Stimulated activated CD8-positive, alpha-beta memory T cell treated with anti-CD3 and anti-CD28 coated beads, Interleukin-12 subunit alpha, Interleukin-12 subunit beta, amount 100 ng/mL, for 1 hour (primary cell): Measurements from ENCODE around the gene PFN4.
A peak's percentile ranks its signal among the peaks of the same experiment; 100 is the strongest.
"Not testable (repeated sequence)": the region's sequence is repeated elsewhere in the genome, so short reads cannot be mapped to it uniquely, and the experiment has no call there.

Experiments
- DNase-seq: peaks from one replicate; pipeline ENCODE4 v3.0.0-alpha.2; 2020; ENCODE audit warnings: low read depth

The PFN4 gene

GRCh38 chr2:24123195-24123921 lies at the start of gene PFN4, which contains the start of gene FAM228B:
PFN4 (minus strand) TSS chr2:24123334; CDS start chr2:24122535, 799 bp downstream.
FAM228B (plus strand) TSS chr2:24123469; CDS start chr2:24124362, 893 bp downstream.
- peak; percentile 29 for DNase-seq

GRCh38 chr2:24169023-24169422 lies 45.9 kb upstream of the PFN4 start:
- no peak for DNase-seq

GRCh38 chr2:24164416-24164973 lies 41.4 kb upstream of the PFN4 start:
- DNase-seq = no peak

- no peak for DNase-seq
Measured at GRCh38 chr2:24163601-24164000, 40.5 kb upstream of the PFN4 start.

GRCh38 chr2:24163186-24163585 lies 40.1 kb upstream of the PFN4 start:
- no peak for DNase-seq

GRCh38 chr2:24162494-24162893 lies 39.4 kb upstream of the PFN4 start:
- DNase-seq = no peak

GRCh38 chr2:24160761-24161160 lies 37.6 kb upstream of the PFN4 start:
- DNase-seq = no peak

- no peak for DNase-seq
Measured at GRCh38 chr2:24159708-24160107, 36.6 kb upstream of the PFN4 start.

GRCh38 chr2:24158131-24158530 lies 35.0 kb upstream of the PFN4 start:
- DNase-seq = no peak

- no peak for DNase-seq
Measured at GRCh38 chr2:24153478-24153877, 30.3 kb upstream of the PFN4 start.

- DNase-seq = no peak
Measured at GRCh38 chr2:24152413-24153197, 29.5 kb upstream of the PFN4 start.

- no peak for DNase-seq
Measured at GRCh38 chr2:24147364-24147763, 24.2 kb upstream of the PFN4 start.

- DNase-seq = not testable (repeated sequence)
Measured at GRCh38 chr2:24140305-24140704, 17.2 kb upstream of the PFN4 start.

- DNase-seq = no peak
Measured at GRCh38 chr2:24132543-24132942, 9.4 kb upstream of the PFN4 start.

GRCh38 chr2:24125956-24126355 lies 2.8 kb upstream of the PFN4 start:
- no peak for DNase-seq

GRCh38 chr2:24123922-24124580 lies 917 bp upstream of the PFN4 start:
- DNase-seq = no peak

GRCh38 chr2:24122366-24123194 lies 554 bp downstream of the PFN4 start:
- no peak for DNase-seq

- no peak for DNase-seq
Measured at GRCh38 chr2:24121469-24121868, 1.7 kb downstream of the PFN4 start.

- DNase-seq = no peak
Measured at GRCh38 chr2:24121066-24121465, 2.1 kb downstream of the PFN4 start.

- DNase-seq = no peak
Measured at GRCh38 chr2:24117902-24118301, 5.2 kb downstream of the PFN4 start.

- no peak for DNase-seq
Measured at GRCh38 chr2:24115057-24115456, 8.1 kb downstream of the PFN4 start.
